ENCODE results near the gene MCM10. TPM values are rescaled to one million over a fixed set of nuclear protein-coding genes. Genes with fewer than 3 reads are reported as not detected.

The MCM10 gene
- total RNA-seq, 1 experiment from 2014 or later = 43.1 TPM

DNA sequence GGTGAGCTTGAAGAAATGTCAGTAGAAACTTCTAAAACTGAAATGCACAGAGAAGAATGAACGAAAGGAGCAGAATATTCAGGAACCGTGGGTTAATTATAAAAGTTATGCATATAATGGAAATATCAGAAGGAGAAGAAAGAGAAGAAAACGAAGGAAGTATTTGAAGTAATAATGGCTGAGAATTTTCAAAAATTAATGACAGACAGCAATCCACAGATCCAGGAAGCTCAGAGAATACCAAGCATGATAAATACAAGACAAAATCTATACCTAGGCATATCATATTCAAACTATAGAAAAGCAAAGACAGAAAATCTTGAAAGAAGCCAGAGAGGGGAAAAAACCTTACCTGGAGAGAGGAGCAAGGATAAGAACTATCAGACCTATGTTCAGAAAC lies 16.5 kb upstream of the MCM10 start:
- ChIA-PET RAD21 (ENCODE audit: low non-redundant PET in 1 of 2, low total read pairs in 2 of 2, uncharacterized antibody in 2 of 2, unreplicated experiment in 2 of 2) (no interaction called here), POLR2A (no interaction called here), CTCF (no interaction called here)
- no peak overlapping the region for H3K4me2 ChIP-seq (ENCODE audit: low read length)
- no peak overlapping the region for H3K27ac ChIP-seq (ENCODE audit: low read depth, low read length)
- DNase-seq (ENCODE audit: low read depth, low spot score) = no peak
- TF ChIP-seq EGR1 (IDR thresholded peaks at IDR 0.05; ENCODE audit: low read depth) = no peak
- no peak for TF ChIP-seq FOSL1 (IDR thresholded peaks at IDR 0.05; ENCODE audit: low read depth)
- TF ChIP-seq EZH2 (IDR thresholded peaks at IDR 0.05) = no peak
- no peak for TF ChIP-seq SRF (IDR thresholded peaks at IDR 0.05; ENCODE audit: low read depth)
- TF ChIP-seq RAD21 (IDR thresholded peaks at IDR 0.05; ENCODE audit: low read depth) = no peak
- no peak for TF ChIP-seq TCF7L2 (IDR thresholded peaks at IDR 0.05; ENCODE audit: borderline replicate concordance, extremely low read depth, insufficient read depth, insufficient read length)
- TF ChIP-seq, protein P1, sequence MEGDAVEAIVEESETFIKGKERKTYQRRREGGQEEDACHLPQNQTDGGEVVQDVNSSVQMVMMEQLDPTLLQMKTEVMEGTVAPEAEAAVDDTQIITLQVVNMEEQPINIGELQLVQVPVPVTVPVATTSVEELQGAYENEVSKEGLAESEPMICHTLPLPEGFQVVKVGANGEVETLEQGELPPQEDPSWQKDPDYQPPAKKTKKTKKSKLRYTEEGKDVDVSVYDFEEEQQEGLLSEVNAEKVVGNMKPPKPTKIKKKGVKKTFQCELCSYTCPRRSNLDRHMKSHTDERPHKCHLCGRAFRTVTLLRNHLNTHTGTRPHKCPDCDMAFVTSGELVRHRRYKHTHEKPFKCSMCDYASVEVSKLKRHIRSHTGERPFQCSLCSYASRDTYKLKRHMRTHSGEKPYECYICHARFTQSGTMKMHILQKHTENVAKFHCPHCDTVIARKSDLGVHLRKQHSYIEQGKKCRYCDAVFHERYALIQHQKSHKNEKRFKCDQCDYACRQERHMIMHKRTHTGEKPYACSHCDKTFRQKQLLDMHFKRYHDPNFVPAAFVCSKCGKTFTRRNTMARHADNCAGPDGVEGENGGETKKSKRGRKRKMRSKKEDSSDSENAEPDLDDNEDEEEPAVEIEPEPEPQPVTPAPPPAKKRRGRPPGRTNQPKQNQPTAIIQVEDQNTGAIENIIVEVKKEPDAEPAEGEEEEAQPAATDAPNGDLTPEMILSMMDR (IDR thresholded peaks at IDR 0.05 in 2 of 3, conservative IDR thresholded peaks at IDR 0.05 in 1 of 3; ENCODE audit: borderline replicate concordance in 1 of 3, insufficient read depth in 1 of 3, low read depth in 2 of 3, low read length in 2 of 3) = no peak
- H3K79me2 ChIP-seq (ENCODE audit: insufficient read depth, low read length) = no peaks in the 10 kb centered on the region
- no peaks in the 10 kb centered on the region for H4K20me1 ChIP-seq (ENCODE audit: insufficient read depth)
- intact Hi-C loops (cut with micrococcal nuclease) = no loop called here
- no peak for ATAC-seq
- H2AFZ ChIP-seq (ENCODE audit: low read depth, low read length, poor library complexity, severe bottlenecking) = no peak overlapping the region
- no peak overlapping the region for H3K9ac ChIP-seq (ENCODE audit: low read length)
- H3K9me2 ChIP-seq (ENCODE audit: insufficient read depth) = no peaks in the 10 kb centered on the region
- H3K36me3 ChIP-seq (ENCODE audit: control insufficient read depth in 1 of 2, insufficient read depth in 2 of 2, low read length in 2 of 2) = no peaks in the 10 kb centered on the region
- no TSS peak for BruUV-seq (replicated peaks)
- H3K4me3 ChIP-seq (replicated peaks in 1 of 2; ENCODE audit: low read depth in 1 of 2, low read length in 2 of 2) = no peak overlapping the region
- no peaks in the 10 kb centered on the region for H3K9me3 ChIP-seq (ENCODE audit: control insufficient read depth in 1 of 2, insufficient read depth in 1 of 2, low read depth in 1 of 2, low read length in 2 of 2)
- no peaks in the 10 kb centered on the region for H3K27me3 ChIP-seq (ENCODE audit: insufficient read depth, low read length)
- H3K4me1 ChIP-seq (ENCODE audit: control insufficient read depth in 1 of 2, insufficient read depth in 2 of 2, low read length in 2 of 2) = peaks cover 4 to 10% of the 10 kb centered on the region in 2 experiments; a peak in 3 of 4 replicates

DNA sequence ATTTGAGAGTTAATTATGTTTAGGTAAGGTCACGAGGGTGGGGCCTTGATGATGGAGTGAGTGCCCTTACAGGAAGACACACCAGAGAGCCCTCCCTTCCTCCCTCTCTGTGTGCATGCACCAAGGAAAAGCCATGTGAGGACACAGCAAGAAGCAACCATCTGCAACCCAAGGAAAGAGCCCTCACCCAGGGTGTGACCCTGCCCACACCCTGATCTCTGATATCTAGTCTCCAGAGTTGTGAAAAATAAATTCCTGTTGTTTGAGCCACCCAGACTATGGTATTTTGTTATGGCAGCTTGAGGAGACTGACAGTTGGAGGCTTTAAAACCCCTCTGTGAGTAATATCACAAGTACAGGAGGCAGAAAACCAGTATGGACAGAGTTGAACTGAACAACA lies 15.0 kb upstream of the MCM10 start:
- Histone ChIP-seq H3K27me3 (ENCODE audit: insufficient read depth, low read length) (no peaks in the 10 kb centered on the region), H3K27ac (ENCODE audit: low read depth, low read length) (no peak overlapping the region), H3K4me2 (ENCODE audit: low read length) (no peak overlapping the region), H3K36me3 (ENCODE audit: control insufficient read depth in 1 of 2, insufficient read depth in 2 of 2, low read length in 2 of 2) (no peaks in the 10 kb centered on the region), H3K9me2 (ENCODE audit: insufficient read depth) (no peaks in the 10 kb centered on the region), H4K20me1 (ENCODE audit: insufficient read depth) (no peaks in the 10 kb centered on the region), H3K9me3 (ENCODE audit: control insufficient read depth in 1 of 2, insufficient read depth in 1 of 2, low read depth in 1 of 2, low read length in 2 of 2) (no peaks in the 10 kb centered on the region), H3K4me1 (ENCODE audit: control insufficient read depth in 1 of 2, insufficient read depth in 2 of 2, low read length in 2 of 2) (peaks cover 4 to 10% of the 10 kb centered on the region in 2 experiments; a peak in 3 of 4 replicates), H2AFZ (ENCODE audit: low read depth, low read length, poor library complexity, severe bottlenecking) (no peak overlapping the region), H3K4me3 (replicated peaks in 1 of 2; ENCODE audit: low read depth in 1 of 2, low read length in 2 of 2) (no peak overlapping the region), H3K9ac (ENCODE audit: low read length) (no peak overlapping the region), H3K79me2 (ENCODE audit: insufficient read depth, low read length) (no peaks in the 10 kb centered on the region)
- TF ChIP-seq TCF7L2 (IDR thresholded peaks at IDR 0.05; ENCODE audit: borderline replicate concordance, extremely low read depth, insufficient read depth, insufficient read length) = no peak
- no peak for TF ChIP-seq POLR2A (IDR thresholded peaks at IDR 0.05; ENCODE audit: borderline replicate concordance, extremely low read depth, insufficient read depth, insufficient read length)
- TF ChIP-seq, protein P2, sequence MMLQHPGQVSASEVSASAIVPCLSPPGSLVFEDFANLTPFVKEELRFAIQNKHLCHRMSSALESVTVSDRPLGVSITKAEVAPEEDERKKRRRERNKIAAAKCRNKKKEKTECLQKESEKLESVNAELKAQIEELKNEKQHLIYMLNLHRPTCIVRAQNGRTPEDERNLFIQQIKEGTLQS (IDR thresholded peaks at IDR 0.05) = no peak
- no peak for TF ChIP-seq EZH2 (IDR thresholded peaks at IDR 0.05)
- TF ChIP-seq SP1 (IDR thresholded peaks at IDR 0.05; ENCODE audit: low read depth) = no peak
- no peak for TF ChIP-seq RAD21 (IDR thresholded peaks at IDR 0.05; ENCODE audit: low read depth)
- TF ChIP-seq, protein P3, sequence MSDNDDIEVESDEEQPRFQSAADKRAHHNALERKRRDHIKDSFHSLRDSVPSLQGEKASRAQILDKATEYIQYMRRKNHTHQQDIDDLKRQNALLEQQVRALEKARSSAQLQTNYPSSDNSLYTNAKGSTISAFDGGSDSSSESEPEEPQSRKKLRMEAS (IDR thresholded peaks at IDR 0.05) = no peak
- TF ChIP-seq, protein P4, sequence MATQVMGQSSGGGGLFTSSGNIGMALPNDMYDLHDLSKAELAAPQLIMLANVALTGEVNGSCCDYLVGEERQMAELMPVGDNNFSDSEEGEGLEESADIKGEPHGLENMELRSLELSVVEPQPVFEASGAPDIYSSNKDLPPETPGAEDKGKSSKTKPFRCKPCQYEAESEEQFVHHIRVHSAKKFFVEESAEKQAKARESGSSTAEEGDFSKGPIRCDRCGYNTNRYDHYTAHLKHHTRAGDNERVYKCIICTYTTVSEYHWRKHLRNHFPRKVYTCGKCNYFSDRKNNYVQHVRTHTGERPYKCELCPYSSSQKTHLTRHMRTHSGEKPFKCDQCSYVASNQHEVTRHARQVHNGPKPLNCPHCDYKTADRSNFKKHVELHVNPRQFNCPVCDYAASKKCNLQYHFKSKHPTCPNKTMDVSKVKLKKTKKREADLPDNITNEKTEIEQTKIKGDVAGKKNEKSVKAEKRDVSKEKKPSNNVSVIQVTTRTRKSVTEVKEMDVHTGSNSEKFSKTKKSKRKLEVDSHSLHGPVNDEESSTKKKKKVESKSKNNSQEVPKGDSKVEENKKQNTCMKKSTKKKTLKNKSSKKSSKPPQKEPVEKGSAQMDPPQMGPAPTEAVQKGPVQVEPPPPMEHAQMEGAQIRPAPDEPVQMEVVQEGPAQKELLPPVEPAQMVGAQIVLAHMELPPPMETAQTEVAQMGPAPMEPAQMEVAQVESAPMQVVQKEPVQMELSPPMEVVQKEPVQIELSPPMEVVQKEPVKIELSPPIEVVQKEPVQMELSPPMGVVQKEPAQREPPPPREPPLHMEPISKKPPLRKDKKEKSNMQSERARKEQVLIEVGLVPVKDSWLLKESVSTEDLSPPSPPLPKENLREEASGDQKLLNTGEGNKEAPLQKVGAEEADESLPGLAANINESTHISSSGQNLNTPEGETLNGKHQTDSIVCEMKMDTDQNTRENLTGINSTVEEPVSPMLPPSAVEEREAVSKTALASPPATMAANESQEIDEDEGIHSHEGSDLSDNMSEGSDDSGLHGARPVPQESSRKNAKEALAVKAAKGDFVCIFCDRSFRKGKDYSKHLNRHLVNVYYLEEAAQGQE (IDR thresholded peaks at IDR 0.05; ENCODE audit: low read depth) = no peak
- no peak for TF ChIP-seq YY1 (IDR thresholded peaks at IDR 0.05; ENCODE audit: extremely low read depth, insufficient replicate concordance, low read depth, low read length)
- TF ChIP-seq ELF1 (IDR thresholded peaks at IDR 0.05; ENCODE audit: borderline replicate concordance, low read depth) = no peak
- no peak for ATAC-seq
- ChIA-PET RAD21 (ENCODE audit: low non-redundant PET in 1 of 2, low total read pairs in 2 of 2, uncharacterized antibody in 2 of 2, unreplicated experiment in 2 of 2) (no interaction called here), POLR2A (no interaction called here), CTCF (no interaction called here)
- BruUV-seq (replicated peaks) = no TSS peak
- DNase-seq (ENCODE audit: low read depth, low spot score) = no peak
- intact Hi-C loops (cut with micrococcal nuclease) = no loop called here

All from HCT116 (cell line).